B cell (primary cell): ENCODE results near the gene URM1. TPM values are rescaled to one million over a fixed set of nuclear protein-coding genes. Genes with fewer than 3 reads are reported as not detected.

Experiments
- ATAC-seq: fragments of 200-7000 bp; cut with Tn5 transposase; one replicate; pipeline ENCODE4 v1.10.0; 2021; ENCODE audit warnings: low read depth, mild to moderate bottlenecking, moderate number of reproducible peaks, moderate library complexity
- CTCF ChIA-PET: fragments of 350-600 bp; sonication (Branson Sonifier 250); formaldehyde crosslinking; loops from one replicate; lab custom pipeline; 2021; ENCODE audit warnings: antibody characterized with exemption, inconsistent platforms; lab: Charles Lee
- POLR2A ChIA-PET: fragments of 350-600 bp; sonication (Branson Sonifier 250); formaldehyde crosslinking; loops from one replicate; lab custom pipeline; 2021; ENCODE audit warnings: antibody characterized with exemption; lab: Charles Lee
- DNase-seq: peaks from one replicate; pipeline ENCODE4 v3.0.0; 2013
- H2AFZ ChIP-seq: 2 replicates; pipeline ENCODE4 v1.6.1; 2012; ENCODE audit warnings: mild to moderate bottlenecking, low read depth, low read length; ENCODE audit not compliant: insufficient read depth, poor library complexity, severe bottlenecking
- H3K27ac ChIP-seq, 2 donors: 1 replicate in 1 of 2; 2 replicates in 1 of 2; pipeline ENCODE4 v1.5.1; 2012 to 2013; ENCODE audit warnings: low read length in 2 of 2, mild to moderate bottlenecking in 2 of 2, moderate library complexity in 1 of 2
- H3K27me3 ChIP-seq, 4 experiments: fragments of 200-600 bp in 1 of 4; sonication (generic) in 1 of 4; replicated peaks in 1 of 4; 1 replicate in 2 of 4; 2 replicates in 2 of 4; pipeline versions ENCODE4 v1.6.1 to v1.7.0; 2013 to 2016; ENCODE audit warnings: low read length in 3 of 4, mild to moderate bottlenecking in 2 of 4, mixed read lengths in 1 of 4, moderate library complexity in 1 of 4; ENCODE audit not compliant: insufficient read depth in 4 of 4, control insufficient read depth in 3 of 4; ENCODE audit errors: control extremely low read depth in 1 of 4
- H3K36me3 ChIP-seq, 2 experiments: replicated peaks in 1 of 2; 1 replicate in 1 of 2; 2 replicates in 1 of 2; pipeline versions ENCODE4 v1.6.1 to v1.7.1; 2013; ENCODE audit warnings: low read length in 1 of 2; ENCODE audit not compliant: insufficient read depth in 2 of 2, control insufficient read depth in 1 of 2; ENCODE audit errors: control extremely low read depth in 1 of 2, extremely low read depth in 1 of 2
- H3K4me1 ChIP-seq, 2 donors: fragments of 200-600 bp in 1 of 2; sonication (generic) in 1 of 2; 1 replicate in 1 of 2; 2 replicates in 1 of 2; pipeline versions ENCODE4 v1.5.1 to v1.6.1; 2013 to 2017; ENCODE audit warnings: low read length in 2 of 2; ENCODE audit not compliant: control insufficient read depth in 2 of 2, insufficient read depth in 2 of 2
- H3K4me2 ChIP-seq: replicated peaks from 2 replicates; pipeline ENCODE3; 2012; ENCODE audit warnings: mild to moderate bottlenecking, low read depth, low read length; ENCODE audit not compliant: poor library complexity, severe bottlenecking
- H3K4me3 ChIP-seq, 5 experiments: fragments of 200-600 bp in 1 of 5; sonication (generic) in 1 of 5; 1 replicate in 3 of 5; 2 replicates in 2 of 5; pipeline versions ENCODE4 v1.5.1 to v1.7.0; 2011 to 2016; ENCODE audit warnings: low read length in 4 of 5, mild to moderate bottlenecking in 4 of 5, low read depth in 2 of 5, control low read depth in 1 of 5, moderate library complexity in 1 of 5; ENCODE audit not compliant: insufficient read depth in 1 of 5; ENCODE audit errors: control extremely low read depth in 1 of 5, extremely low read depth in 1 of 5
- H3K79me2 ChIP-seq: fragments of 200-600 bp; sonication (generic); one replicate; pipeline ENCODE4 v1.6.0; 2016; ENCODE audit warnings: low read length; ENCODE audit not compliant: control insufficient read depth, insufficient read depth
- H3K9ac ChIP-seq: fragments of 200-600 bp; sonication (generic); 2 replicates; pipeline ENCODE4 v1.6.1; 2017; ENCODE audit warnings: mild to moderate bottlenecking, low read length, moderate library complexity
- H3K9me3 ChIP-seq, 3 donors: one replicate each; pipeline versions ENCODE4 v1.6.1 to v1.7.1; 2013; ENCODE audit warnings: low read length in 2 of 3; ENCODE audit not compliant: control insufficient read depth in 2 of 3, insufficient read depth in 1 of 3; ENCODE audit errors: control extremely low read depth in 1 of 3
- H4K20me1 ChIP-seq: 2 replicates; pipeline ENCODE4 v1.6.0; 2012; ENCODE audit warnings: mild to moderate bottlenecking, low read length; ENCODE audit not compliant: insufficient read depth, control insufficient read depth, poor library complexity, severe bottlenecking
- H3K27ac Mint-ChIP-seq: one replicate; pipeline ENCODE4 v1.8.0; 2021; ENCODE audit warnings: mixed read lengths
- H3K27me3 Mint-ChIP-seq: one replicate; pipeline ENCODE4 v1.8.0; 2021; ENCODE audit warnings: mixed read lengths
- H3K4me1 Mint-ChIP-seq: one replicate; pipeline ENCODE4 v1.8.0; 2021; ENCODE audit warnings: mixed read lengths
- H3K4me3 Mint-ChIP-seq: one replicate; pipeline ENCODE4 v1.8.0; 2021; ENCODE audit warnings: mixed read lengths
- H3K9me3 Mint-ChIP-seq: one replicate; pipeline ENCODE4 v1.8.0; 2022; ENCODE audit warnings: mixed read lengths; ENCODE audit not compliant: insufficient read depth
- EZH2 ChIP-seq: IDR thresholded peaks from 2 replicates; pipeline ENCODE4 v1.6.1; 2012; ENCODE audit warnings: borderline replicate concordance, low read depth, mild to moderate bottlenecking, moderate library complexity, low read length; ENCODE audit not compliant: insufficient read depth, poor library complexity, severe bottlenecking
- WGBS: methylation state at CpG from one replicate; pipeline ENCODE4 v1.1.5; 2013; ENCODE audit warnings: missing lambda C conversion rate; ENCODE audit not compliant: insufficient coverage; 5-methylcytosine and 5-hydroxymethylcytosine counted together
- intact Hi-C: fragments of 100-400 bp; cut with micrococcal nuclease; formaldehyde crosslinking; loops from one replicate; pipeline ENCODE4 v1.10.0; 2022
- polyA plus RNA-seq: library from polyadenylated mRNA; depleted of rRNA; stranded (reverse); fragments of >200 nt; gene quantifications from 2 replicates; pipeline ENCODE4 v1.2.3, GENCODE V29; 2012
- total RNA-seq, 2 donors: library from RNA; stranded (reverse); fragments of 120-200 nt in 1 of 2; gene quantifications; 1 replicate in 1 of 2; 2 replicates in 1 of 2; pipeline versions ENCODE4 v1.2.3 to v1.2.4, GENCODE V29; 2013 to 2022
- TF ChIP-seq, protein P1 (sequence below): fragments of 200-600 bp; IDR thresholded peaks from one replicate; pipeline ENCODE4 v1.8.0; 2022; ENCODE audit warnings: antibody characterized with exemption, mild to moderate bottlenecking

Gene URM1
- total and polyA plus RNA-seq, 2 donors (not counting 1 experiment from before 2014, with no cell fraction given), result 40.3 to 43.8 TPM

DNA sequence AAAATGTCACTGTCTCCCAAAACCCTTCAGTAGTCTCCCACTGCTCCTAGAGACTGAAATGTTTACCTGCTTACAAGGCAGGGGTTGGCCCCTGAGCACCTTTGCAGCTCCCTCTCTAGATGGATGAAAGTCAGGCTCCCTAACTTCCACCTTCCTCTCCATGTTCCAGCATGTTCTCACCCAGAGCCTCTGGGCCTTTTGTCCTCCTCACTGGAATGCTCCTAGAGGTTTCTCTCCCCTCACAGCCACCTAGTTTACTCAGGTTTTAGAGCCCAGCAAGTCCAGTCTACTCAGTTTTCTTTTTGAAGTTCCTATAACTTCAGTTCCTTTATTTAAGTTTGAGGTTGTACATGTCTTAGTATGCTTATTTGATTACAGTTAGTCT, 815 bp upstream of the URM1 start:
- Histone ChIP-seq H3K79me2 (peaks cover 50% of the 10 kb centered on the region), H3K4me1 (peaks cover 17 to 25% of the 10 kb centered on the region in 2 donors), H3K4me3 (peak overlapping the region; percentile 79 to 98 (median 90)), H2AFZ (peak overlapping the region; percentile 98), H3K9me3 (no peaks in the 10 kb centered on the region), H3K27me3 (no peaks in the 10 kb centered on the region), H3K27ac (peak overlapping the region; percentile 73 to 96), H3K36me3 (peaks cover 2 to 6% of the 10 kb centered on the region in 2 experiments), H3K4me2 (peak overlapping the region; percentile 97), H3K9ac (peak overlapping the region; percentile 99), H4K20me1 (peaks cover 30% of the 10 kb centered on the region)
- no peak for TF ChIP-seq EZH2
- TF ChIP-seq, protein P1, sequence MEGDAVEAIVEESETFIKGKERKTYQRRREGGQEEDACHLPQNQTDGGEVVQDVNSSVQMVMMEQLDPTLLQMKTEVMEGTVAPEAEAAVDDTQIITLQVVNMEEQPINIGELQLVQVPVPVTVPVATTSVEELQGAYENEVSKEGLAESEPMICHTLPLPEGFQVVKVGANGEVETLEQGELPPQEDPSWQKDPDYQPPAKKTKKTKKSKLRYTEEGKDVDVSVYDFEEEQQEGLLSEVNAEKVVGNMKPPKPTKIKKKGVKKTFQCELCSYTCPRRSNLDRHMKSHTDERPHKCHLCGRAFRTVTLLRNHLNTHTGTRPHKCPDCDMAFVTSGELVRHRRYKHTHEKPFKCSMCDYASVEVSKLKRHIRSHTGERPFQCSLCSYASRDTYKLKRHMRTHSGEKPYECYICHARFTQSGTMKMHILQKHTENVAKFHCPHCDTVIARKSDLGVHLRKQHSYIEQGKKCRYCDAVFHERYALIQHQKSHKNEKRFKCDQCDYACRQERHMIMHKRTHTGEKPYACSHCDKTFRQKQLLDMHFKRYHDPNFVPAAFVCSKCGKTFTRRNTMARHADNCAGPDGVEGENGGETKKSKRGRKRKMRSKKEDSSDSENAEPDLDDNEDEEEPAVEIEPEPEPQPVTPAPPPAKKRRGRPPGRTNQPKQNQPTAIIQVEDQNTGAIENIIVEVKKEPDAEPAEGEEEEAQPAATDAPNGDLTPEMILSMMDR, result no peak
- peak overlapping the region; percentile 96 for H3K27ac Mint-ChIP-seq
- intact Hi-C loops, result loop anchor here (2.0 to 5.0 kb wide), 5 partner anchors 50 to 577 kb away; partner anchors contain the start of genes CERCAM, DOLK, KYAT1 and LRRC8A
- H3K9me3 Mint-ChIP-seq, result no peaks in the 10 kb centered on the region
- peak overlapping the region; percentile 95 for H3K4me3 Mint-ChIP-seq
- DNase-seq (no peak), ATAC-seq (no peak)
- H3K27me3 Mint-ChIP-seq, result no peaks in the 10 kb centered on the region
- ChIA-PET POLR2A (interaction anchor here (0.6 to 2.9 kb wide), 6 partner anchors 8 to 268 kb away, joined by 3 to 20 read pairs (median 6); no protein-coding TSS in a partner anchor), CTCF (interaction anchor here (0.6 to 2.8 kb wide), 6 partner anchors 8 to 419 kb away, joined by 3 to 35 read pairs (median 4); partner anchors contain the start of gene CERCAM)
- peaks cover 32% of the 10 kb centered on the region for H3K4me1 Mint-ChIP-seq

DNA sequence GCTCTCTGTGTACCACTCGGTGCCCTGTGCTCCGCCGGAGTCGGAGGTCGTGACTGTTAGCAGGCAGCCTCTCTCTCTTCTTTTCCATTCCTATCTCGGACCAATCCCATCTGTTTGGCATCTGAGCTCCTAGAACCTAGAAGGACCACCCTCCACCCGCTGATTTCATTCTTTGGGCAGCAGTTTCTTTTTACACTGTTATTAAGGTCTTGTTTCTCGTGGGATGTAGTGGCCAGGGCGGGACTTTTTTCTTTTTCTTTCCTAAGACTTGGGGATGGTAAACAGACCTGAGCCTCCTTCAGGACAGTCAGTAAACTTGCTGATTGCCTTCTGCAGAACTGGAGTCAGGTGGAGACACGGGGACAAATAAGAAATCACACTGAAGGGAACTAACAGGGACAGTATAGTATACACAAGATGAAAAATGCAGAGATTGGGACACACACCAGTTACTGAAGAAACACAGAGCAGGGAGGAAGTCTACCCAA, 500 bp downstream of the URM1 start:
- Mint-ChIP-seq H3K27me3 (no peaks in the 10 kb centered on the region), H3K4me1 (peaks cover 30% of the 10 kb centered on the region), H3K4me3 (peak overlapping the region; percentile 95), H3K27ac (peak overlapping the region; percentile 96), H3K9me3 (no peaks in the 10 kb centered on the region)
- Histone ChIP-seq H3K4me3 (peak overlapping the region; percentile 86 to 98 (median 90)), H3K79me2 (peaks cover 62% of the 10 kb centered on the region), H3K36me3 (peaks cover 2 to 15% of the 10 kb centered on the region in 2 experiments), H3K9me3 (no peaks in the 10 kb centered on the region), H3K4me1 (peaks cover 15 to 23% of the 10 kb centered on the region in 2 donors), H3K27me3 (no peaks in the 10 kb centered on the region), H3K9ac (peak overlapping the region; percentile 99), H3K27ac (peak overlapping the region; percentile 83 to 96), H3K4me2 (peak overlapping the region; percentile 97), H4K20me1 (peaks cover 38% of the 10 kb centered on the region), H2AFZ (peak overlapping the region; percentile 98)
- DNase-seq (no peak), ATAC-seq (no peak)
- TF ChIP-seq EZH2, result no peak
- TF ChIP-seq, protein P1, result no peak
- CTCF ChIA-PET, result interaction anchor here (1.0 to 2.8 kb wide), 6 partner anchors 10 to 96 kb away, joined by 4 to 35 read pairs (median 6); partner anchors contain the start of genes CERCAM, GOLGA2 and SWI5
- intact Hi-C loops, result loop anchor here (1.0 to 5.0 kb wide), 9 partner anchors 31 to 576 kb away; partner anchors contain the start of genes CERCAM, COQ4, DOLK and KYAT1
- WGBS, result 0% methylated on average over 6 of the region's 10 CpGs
- POLR2A ChIA-PET, result interaction anchor here (0.5 to 2.9 kb wide), 12 partner anchors 9 to 827 kb away, joined by 3 to 20 read pairs (median 4); partner anchors contain the start of genes GOLGA2, ODF2 and SWI5
